ENCODE data around the gene NKX2-4.
"Not testable (repeated sequence)": the region's sequence is repeated elsewhere in the genome, so short reads cannot be mapped to it uniquely, and the experiment has no call there.

Gene NKX2-4

DNA sequence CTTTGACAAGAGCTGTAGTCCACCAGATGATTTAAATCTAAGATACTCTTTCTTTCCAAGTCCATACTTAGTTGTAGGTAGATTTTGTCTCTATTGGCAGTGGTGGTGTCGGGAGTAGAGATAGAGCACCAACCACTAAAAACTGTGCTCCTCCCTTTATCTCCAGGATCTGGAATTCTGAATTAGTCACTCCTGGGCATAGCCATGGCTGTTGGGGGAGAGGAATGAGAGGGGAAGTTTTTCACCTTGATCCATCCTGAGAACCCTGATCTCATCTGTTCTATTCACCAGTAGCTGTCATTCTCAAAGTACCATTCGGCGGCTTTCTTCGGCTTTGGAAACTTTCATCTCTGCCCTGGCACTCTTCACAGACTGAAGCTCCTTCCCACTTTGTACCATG is 35.6 kb upstream of the NKX2-4 start:
- TF ChIP-seq EZH2 (optimal IDR thresholded peaks at IDR 0.05; ENCODE audit: low read depth, low read length): no peak
- TF ChIP-seq EZH2phosphoT487 (IDR thresholded peaks at IDR 0.05; ENCODE audit: low read length): no peak
- TF ChIP-seq, protein P1, sequence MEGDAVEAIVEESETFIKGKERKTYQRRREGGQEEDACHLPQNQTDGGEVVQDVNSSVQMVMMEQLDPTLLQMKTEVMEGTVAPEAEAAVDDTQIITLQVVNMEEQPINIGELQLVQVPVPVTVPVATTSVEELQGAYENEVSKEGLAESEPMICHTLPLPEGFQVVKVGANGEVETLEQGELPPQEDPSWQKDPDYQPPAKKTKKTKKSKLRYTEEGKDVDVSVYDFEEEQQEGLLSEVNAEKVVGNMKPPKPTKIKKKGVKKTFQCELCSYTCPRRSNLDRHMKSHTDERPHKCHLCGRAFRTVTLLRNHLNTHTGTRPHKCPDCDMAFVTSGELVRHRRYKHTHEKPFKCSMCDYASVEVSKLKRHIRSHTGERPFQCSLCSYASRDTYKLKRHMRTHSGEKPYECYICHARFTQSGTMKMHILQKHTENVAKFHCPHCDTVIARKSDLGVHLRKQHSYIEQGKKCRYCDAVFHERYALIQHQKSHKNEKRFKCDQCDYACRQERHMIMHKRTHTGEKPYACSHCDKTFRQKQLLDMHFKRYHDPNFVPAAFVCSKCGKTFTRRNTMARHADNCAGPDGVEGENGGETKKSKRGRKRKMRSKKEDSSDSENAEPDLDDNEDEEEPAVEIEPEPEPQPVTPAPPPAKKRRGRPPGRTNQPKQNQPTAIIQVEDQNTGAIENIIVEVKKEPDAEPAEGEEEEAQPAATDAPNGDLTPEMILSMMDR (IDR thresholded peaks at IDR 0.05; ENCODE audit: low read length): no peak
- no peaks in the 10 kb centered on the region for H3F3A ChIP-seq (ENCODE audit: insufficient read depth, low read length)
- H3K9me3 ChIP-seq (replicated peaks; ENCODE audit: insufficient read depth, low read length): no peaks in the 10 kb centered on the region
- H4K20me1 ChIP-seq (ENCODE audit: insufficient read depth, low read length): no peaks in the 10 kb centered on the region
- no peaks in the 10 kb centered on the region for H3K9me2 ChIP-seq (replicated peaks; ENCODE audit: insufficient read depth, low read length)
- no peak overlapping the region for H3K4me3 ChIP-seq (ENCODE audit: low read length)
- H3K27ac ChIP-seq (ENCODE audit: low read length): no peak overlapping the region
- H3K36me3 ChIP-seq (replicated peaks; ENCODE audit: insufficient read depth, low read length): no peaks in the 10 kb centered on the region
- H3K4me2 ChIP-seq (ENCODE audit: low read depth, low read length): no peak overlapping the region
- no peaks in the 10 kb centered on the region for H3K27me3 ChIP-seq (replicated peaks; ENCODE audit: insufficient read depth, low read length)
- H2AFZ ChIP-seq (ENCODE audit: low read length): no peak overlapping the region
- no peaks in the 10 kb centered on the region for H3K79me2 ChIP-seq (ENCODE audit: low read length)
- no peak overlapping the region for H3K9ac ChIP-seq (ENCODE audit: low read length)
- no peaks in the 10 kb centered on the region for H3K4me1 ChIP-seq (ENCODE audit: low read length)
- DNase-seq: no peak

GRCh38 chr20:21430020-21430419 is 32.7 kb upstream of the NKX2-4 start:
- Histone ChIP-seq H3K9me2 (replicated peaks; ENCODE audit: insufficient read depth, low read length) (no peaks in the 10 kb centered on the region), H3F3A (ENCODE audit: insufficient read depth, low read length) (no peaks in the 10 kb centered on the region), H3K36me3 (replicated peaks; ENCODE audit: insufficient read depth, low read length) (no peaks in the 10 kb centered on the region), H3K27me3 (replicated peaks; ENCODE audit: insufficient read depth, low read length) (no peaks in the 10 kb centered on the region), H4K20me1 (ENCODE audit: insufficient read depth, low read length) (no peaks in the 10 kb centered on the region), H3K4me2 (ENCODE audit: low read depth, low read length) (no peak overlapping the region), H3K79me2 (ENCODE audit: low read length) (no peaks in the 10 kb centered on the region), H2AFZ (ENCODE audit: low read length) (no peak overlapping the region), H3K9ac (ENCODE audit: low read length) (no peak overlapping the region), H3K27ac (ENCODE audit: low read length) (no peak overlapping the region), H3K4me3 (ENCODE audit: low read length) (no peak overlapping the region), H3K4me1 (ENCODE audit: low read length) (no peaks in the 10 kb centered on the region), H3K9me3 (replicated peaks; ENCODE audit: insufficient read depth, low read length) (no peaks in the 10 kb centered on the region)
- TF ChIP-seq, protein P1 (IDR thresholded peaks at IDR 0.05; ENCODE audit: low read length): no peak
- TF ChIP-seq EZH2phosphoT487 (IDR thresholded peaks at IDR 0.05; ENCODE audit: low read length) (no peak), EZH2 (optimal IDR thresholded peaks at IDR 0.05; ENCODE audit: low read depth, low read length) (no peak)
- no peak for DNase-seq

DNA sequence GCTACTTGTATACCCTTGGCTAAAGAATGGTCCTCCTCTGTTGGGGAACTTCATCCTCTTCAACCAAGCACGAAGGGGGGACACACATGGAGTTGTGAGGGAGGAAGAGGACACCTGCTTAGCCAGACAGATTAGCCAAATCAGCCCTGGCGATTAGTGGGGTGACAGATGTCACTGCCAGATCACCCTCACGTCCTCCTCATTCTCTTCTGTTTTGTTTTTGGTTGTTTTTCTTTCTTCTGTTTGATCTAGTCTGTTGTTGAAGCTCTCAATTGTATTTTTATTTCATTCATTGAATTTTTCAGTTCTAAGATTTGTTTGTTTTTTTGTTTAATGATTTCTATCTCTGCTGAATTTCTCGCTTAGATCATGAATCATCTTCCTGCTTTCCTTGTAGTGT is 27.5 kb upstream of the NKX2-4 start:
- Histone ChIP-seq H4K20me1 (ENCODE audit: insufficient read depth, low read length) (no peaks in the 10 kb centered on the region), H3K4me3 (ENCODE audit: low read length) (no peak overlapping the region), H3K9me3 (replicated peaks; ENCODE audit: insufficient read depth, low read length) (no peaks in the 10 kb centered on the region), H3K79me2 (ENCODE audit: low read length) (no peaks in the 10 kb centered on the region), H3K27ac (ENCODE audit: low read length) (no peak overlapping the region), H3K27me3 (replicated peaks; ENCODE audit: insufficient read depth, low read length) (no peaks in the 10 kb centered on the region), H3K9me2 (replicated peaks; ENCODE audit: insufficient read depth, low read length) (no peaks in the 10 kb centered on the region), H3K36me3 (replicated peaks; ENCODE audit: insufficient read depth, low read length) (no peaks in the 10 kb centered on the region), H3K4me1 (ENCODE audit: low read length) (no peaks in the 10 kb centered on the region), H3K4me2 (ENCODE audit: low read depth, low read length) (no peak overlapping the region), H3K9ac (ENCODE audit: low read length) (no peak overlapping the region), H3F3A (ENCODE audit: insufficient read depth, low read length) (no peaks in the 10 kb centered on the region), H2AFZ (ENCODE audit: low read length) (no peak overlapping the region)
- TF ChIP-seq EZH2phosphoT487 (IDR thresholded peaks at IDR 0.05; ENCODE audit: low read length): no peak
- no peak for TF ChIP-seq EZH2 (optimal IDR thresholded peaks at IDR 0.05; ENCODE audit: low read depth, low read length)
- TF ChIP-seq, protein P1 (IDR thresholded peaks at IDR 0.05; ENCODE audit: low read length): no peak
- no peak for DNase-seq

DNA sequence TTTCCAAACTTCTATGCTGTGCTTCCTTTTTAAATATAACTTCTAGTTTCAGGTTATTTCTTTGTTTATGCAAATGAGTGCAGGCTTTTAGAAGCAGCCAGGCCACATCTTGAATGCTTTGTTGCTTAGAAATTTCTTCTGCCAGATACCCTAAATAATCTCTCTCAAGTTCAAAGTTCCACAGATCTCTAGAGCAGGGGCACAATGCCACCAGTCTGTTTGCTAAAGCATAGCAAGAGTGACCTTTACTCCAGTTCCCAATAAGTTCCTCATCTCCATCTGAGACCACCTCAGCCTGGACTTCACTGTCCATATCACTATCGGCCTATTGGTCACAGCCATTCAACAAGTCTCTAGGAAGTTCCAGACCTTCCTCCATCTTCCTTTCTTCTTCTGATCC is 26.4 kb upstream of the NKX2-4 start:
- H4K20me1 ChIP-seq (ENCODE audit: insufficient read depth, low read length); H3K36me3 ChIP-seq (replicated peaks; ENCODE audit: insufficient read depth, low read length); H3K27me3 ChIP-seq (replicated peaks; ENCODE audit: insufficient read depth, low read length); H3K27ac ChIP-seq (ENCODE audit: low read length); H3K9ac ChIP-seq (ENCODE audit: low read length); H3K9me2 ChIP-seq (replicated peaks; ENCODE audit: insufficient read depth, low read length); H3K9me3 ChIP-seq (replicated peaks; ENCODE audit: insufficient read depth, low read length); H3F3A ChIP-seq (ENCODE audit: insufficient read depth, low read length); H3K79me2 ChIP-seq (ENCODE audit: low read length); H3K4me3 ChIP-seq (ENCODE audit: low read length); DNase-seq; H2AFZ ChIP-seq (ENCODE audit: low read length); H3K4me1 ChIP-seq (ENCODE audit: low read length); H3K4me2 ChIP-seq (ENCODE audit: low read depth, low read length): not testable (repeated sequence)
